Kidney (tissue), 14 donors: ENCODE results near the gene RGS21. TPM values are rescaled to one million over a fixed set of nuclear protein-coding genes. Genes with fewer than 3 reads are reported as not detected.
"Not testable (repeated sequence)": the region's sequence is repeated elsewhere in the genome, so short reads cannot be mapped to it uniquely, and the experiment has no call there.

Experiments
- DNase-seq, 5 donors: peaks; one replicate each; pipeline ENCODE4 v3.0.0-alpha.2; 2013 to 2020
- FAIRE-seq: peaks from 2 replicates; lab custom pipeline; 2012; peaks lifted over from hg19 to GRCh38; lab: Jason Lieb, UNC
- H3K27ac ChIP-seq, 2 donors: one replicate each; pipeline ENCODE4 v1.7.0; 2013; ENCODE audit warnings: low read depth in 2 of 2, low read length in 2 of 2, inconsistent platforms in 1 of 2
- H3K27me3 ChIP-seq: one replicate; pipeline ENCODE4 v1.7.1; 2013; ENCODE audit warnings: low read length, inconsistent platforms; ENCODE audit not compliant: control insufficient read depth, insufficient read depth
- H3K36me3 ChIP-seq, 3 donors: one replicate each; pipeline versions ENCODE4 v1.7.0 to v1.7.1; 2013; ENCODE audit warnings: low read length in 3 of 3, control low read depth in 1 of 3, inconsistent platforms in 1 of 3; ENCODE audit not compliant: insufficient read depth in 3 of 3, control insufficient read depth in 2 of 3
- H3K4me1 ChIP-seq, 3 donors: one replicate each; pipeline versions ENCODE4 v1.7.0 to v1.7.1; 2013; ENCODE audit warnings: low read length in 3 of 3, inconsistent platforms in 1 of 3, low read depth in 1 of 3; ENCODE audit not compliant: control insufficient read depth in 2 of 3, insufficient read depth in 2 of 3
- H3K4me3 ChIP-seq, 3 donors: one replicate each; pipeline versions ENCODE4 v1.7.0 to v1.8.1; 2013; ENCODE audit warnings: low read length in 3 of 3, control low read depth in 1 of 3, inconsistent platforms in 1 of 3
- H3K9ac ChIP-seq, 3 donors: one replicate each; pipeline versions ENCODE4 v1.7.0 to v1.7.1; 2013; ENCODE audit warnings: low read length in 3 of 3, control low read depth in 1 of 3, inconsistent platforms in 1 of 3
- H3K9me3 ChIP-seq, 3 donors: one replicate each; pipeline versions ENCODE4 v1.7.0 to v1.7.1; 2013; ENCODE audit warnings: low read length in 3 of 3, control low read depth in 1 of 3, inconsistent platforms in 1 of 3; ENCODE audit not compliant: control insufficient read depth in 2 of 3, insufficient read depth in 1 of 3
- CTCF ChIP-seq: IDR thresholded peaks from 3 replicates; pipeline ENCODE4 v1.5.1; 2012; ENCODE audit warnings: mild to moderate bottlenecking, moderate library complexity, borderline replicate concordance; ENCODE audit not compliant: insufficient read depth; ENCODE audit errors: extremely low read depth
- intact Hi-C: fragments of 100-400 bp; cut with DNase I; formaldehyde crosslinking; loops from one replicate; pipeline ENCODE4 v1.11.1; 2022
- polyA plus RNA-seq: library from polyadenylated mRNA; stranded (reverse); fragments of 350-450 nt; fragmentation: Illumina TruSeq; extraction: RNeasy Lipid Tissue Mini Kit (QIAGEN cat#74804); gene quantifications from one replicate; pipeline ENCODE4 v1.2.3, GENCODE V29; 2014; ENCODE audit warnings: low read depth, low replicate concordance; ENCODE audit not compliant: insufficient read depth
- total RNA-seq: library from RNA; stranded (reverse); fragmentation: NEBNext Ultra II Directional; extraction: Animal tissue kit (Norgen Biotek cat#: 25700); gene quantifications from one replicate; pipeline ENCODE4 v1.2.1, GENCODE V29; 2021
- donor health status: control.
- donor health status: control.
- donor health status: control.
- donor health status: control.
- donor health status: control.
- donor health status: DM: yes; HTN: yes; CAD: no.
- donor health status: Normal renal cell carcinoma (clear cell type).

RGS21 gene
- total and polyA plus RNA-seq, 2 donors from 2014 or later: not detected

- Histone ChIP-seq H3K36me3 (no peaks in the 10 kb centered on the region), H3K4me1 (no peaks in the 10 kb centered on the region), H3K4me3 (no peak overlapping the region), H3K27me3 (no peaks in the 10 kb centered on the region), H3K9ac (no peak overlapping the region), H3K9me3 (no peaks in the 10 kb centered on the region), H3K27ac (no peak overlapping the region)
- peak; percentile 29 for FAIRE-seq
- intact Hi-C loops: no loop called here
- no peak for DNase-seq
- TF ChIP-seq CTCF: no peak
Observed at GRCh38 chr1:192303029-192303428, 13.8 kb upstream of the RGS21 start.

- FAIRE-seq, H3K4me1 ChIP-seq, H3K36me3 ChIP-seq, H3K9ac ChIP-seq, H3K27me3 ChIP-seq, H3K27ac ChIP-seq, DNase-seq, H3K4me3 ChIP-seq, intact Hi-C loops, H3K9me3 ChIP-seq: not testable (repeated sequence)
Observed at GRCh38 chr1:192308314-192308713, 8.5 kb upstream of the RGS21 start.

- peak; percentile 19 for FAIRE-seq
Observed at GRCh38 chr1:192311281-192311680, 5.5 kb upstream of the RGS21 start.

GRCh38 chr1:192327997-192328396, 11.2 kb downstream of the RGS21 start:
- DNase-seq: peak in 1 of 5 donors; percentile 22
- H3K27ac ChIP-seq: no peak overlapping the region
- no peaks in the 10 kb centered on the region for H3K36me3 ChIP-seq
- no peak overlapping the region for H3K9ac ChIP-seq
- intact Hi-C loops: no loop called here
- H3K4me3 ChIP-seq: no peak overlapping the region
- no peaks in the 10 kb centered on the region for H3K27me3 ChIP-seq
- TF ChIP-seq CTCF: no peak
- H3K4me1 ChIP-seq: no peaks in the 10 kb centered on the region
- no peaks in the 10 kb centered on the region for H3K9me3 ChIP-seq
- FAIRE-seq: no peak

More at GRCh38 chr1:192311281-192311680, 5.5 kb upstream of the RGS21 start:
- TF ChIP-seq CTCF: peak; percentile 23
- Histone ChIP-seq H3K36me3 (no peaks in the 10 kb centered on the region), H3K27ac (no peak overlapping the region), H3K27me3 (no peaks in the 10 kb centered on the region), H3K9me3 (no peaks in the 10 kb centered on the region), H3K4me1 (no peaks in the 10 kb centered on the region), H3K9ac (no peak overlapping the region), H3K4me3 (no peak overlapping the region)
- intact Hi-C loops: no loop called here
- peak in 2 of 5 donors; percentile 31 to 42 for DNase-seq
